GM18951 (cell line): ENCODE data around the gene SEPTIN10.

ENCODE experiments used
- POLR2A ChIP-seq: IDR thresholded peaks from 4 replicates; pipeline ENCODE4 v1.6.1; 2011; ENCODE audit warnings: mild to moderate bottlenecking; ENCODE audit not compliant: insufficient read length, insufficient read depth; ENCODE audit errors: extremely low read depth
- in situ Hi-C: fragments of 300-500 bp; cut with MboI; formaldehyde crosslinking; loops from one replicate; pipeline ENCODE4 v1.12.0; 2022; ENCODE audit warnings: low sequenced_read_pairs, mixed read lengths, inconsistent platforms; ENCODE audit not compliant: unreplicated experiment

SEPTIN10 gene

GRCh38 chr2:109613922-109614714 is at the start of gene SEPTIN10, which contains the start of gene SOWAHC:
Gene SEPTIN10, minus strand, starts transcription at chr2:109613966. Its CDS starts 139 bp downstream, at chr2:109613827.
Gene SOWAHC, plus strand, starts transcription at chr2:109614364. Its CDS starts 126 bp downstream, at chr2:109614490.
- no peak for TF ChIP-seq POLR2A

GRCh38 chr2:109662889-109663288 is 49.1 kb upstream of the SEPTIN10 start:
- TF ChIP-seq POLR2A: no peak
- in situ Hi-C loops: no loop called here

More at GRCh38 chr2:109613922-109614714, at the start of gene SEPTIN10, which contains the start of gene SOWAHC:
- in situ Hi-C loops: no loop called here

GRCh38 chr2:109660046-109660860 is 46.5 kb upstream of the SEPTIN10 start:
- in situ Hi-C loops: no loop called here
- no peak for TF ChIP-seq POLR2A

- no peak for TF ChIP-seq POLR2A
- in situ Hi-C loops: no loop called here
Measured at GRCh38 chr2:109659396-109660045, 45.8 kb upstream of the SEPTIN10 start.

GRCh38 chr2:109655287-109655686 is 41.5 kb upstream of the SEPTIN10 start:
- TF ChIP-seq POLR2A: no peak
- in situ Hi-C loops: no loop called here

- in situ Hi-C loops: no loop called here
- TF ChIP-seq POLR2A: no peak
Measured at GRCh38 chr2:109654326-109655050, 40.7 kb upstream of the SEPTIN10 start.

- in situ Hi-C loops: no loop called here
- TF ChIP-seq POLR2A: no peak
Measured at GRCh38 chr2:109649736-109650695, 36.2 kb upstream of the SEPTIN10 start.

GRCh38 chr2:109648041-109648527 is 34.3 kb upstream of the SEPTIN10 start:
- in situ Hi-C loops: no loop called here
- TF ChIP-seq POLR2A: no peak

GRCh38 chr2:109647636-109648035 is 33.9 kb upstream of the SEPTIN10 start:
- in situ Hi-C loops: no loop called here
- TF ChIP-seq POLR2A: no peak

GRCh38 chr2:109646961-109647360 is 33.2 kb upstream of the SEPTIN10 start:
- no peak for TF ChIP-seq POLR2A
- in situ Hi-C loops: no loop called here

- no peak for TF ChIP-seq POLR2A
- in situ Hi-C loops: no loop called here
Measured at GRCh38 chr2:109645412-109646184, 31.8 kb upstream of the SEPTIN10 start.
